GM21447 (cell line): ENCODE data around the gene ELF1.
"Not testable (repeated sequence)": the region's sequence is repeated elsewhere in the genome, so short reads cannot be mapped to it uniquely, and the experiment has no call there.

Source experiments
- ATAC-seq: cut with Tn5 transposase; IDR thresholded peaks from one replicate; pipeline ENCODE4 v1.9.1; 2021; ENCODE audit not compliant: unreplicated experiment

ELF1 gene

DNA sequence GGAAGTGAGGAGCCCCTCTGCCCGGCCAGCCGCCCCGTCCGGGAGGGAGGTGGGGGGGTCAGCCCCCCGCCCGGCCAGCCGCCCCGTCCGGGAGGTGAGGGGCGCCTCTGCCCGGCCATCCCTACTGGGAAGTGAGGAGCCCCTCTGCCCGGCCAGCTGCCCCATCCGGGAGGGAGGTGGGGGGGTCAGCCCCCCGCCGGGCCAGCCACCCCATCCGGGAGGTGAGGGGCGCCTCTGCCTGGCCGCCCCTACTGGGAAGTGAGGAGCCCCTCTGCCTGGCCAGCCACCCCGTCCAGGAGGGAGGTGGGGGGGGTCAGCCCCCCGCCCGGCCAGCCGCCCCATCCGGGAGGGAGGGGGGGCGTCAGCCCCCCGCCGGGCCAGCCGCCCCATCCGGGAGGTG, 118.5 kb downstream of the ELF1 start:
- ATAC-seq = not testable (repeated sequence)

GRCh38 chr13:40897053-40897452, 122.1 kb downstream of the ELF1 start:
- ATAC-seq = no peak

- no peak for ATAC-seq
Measured at GRCh38 chr13:40895227-40896184, 123.6 kb downstream of the ELF1 start.

GRCh38 chr13:40893573-40893972, 125.5 kb downstream of the ELF1 start:
- not testable (repeated sequence) for ATAC-seq

- ATAC-seq = no peak
Measured at GRCh38 chr13:40886017-40886416, 133.1 kb downstream of the ELF1 start.

DNA sequence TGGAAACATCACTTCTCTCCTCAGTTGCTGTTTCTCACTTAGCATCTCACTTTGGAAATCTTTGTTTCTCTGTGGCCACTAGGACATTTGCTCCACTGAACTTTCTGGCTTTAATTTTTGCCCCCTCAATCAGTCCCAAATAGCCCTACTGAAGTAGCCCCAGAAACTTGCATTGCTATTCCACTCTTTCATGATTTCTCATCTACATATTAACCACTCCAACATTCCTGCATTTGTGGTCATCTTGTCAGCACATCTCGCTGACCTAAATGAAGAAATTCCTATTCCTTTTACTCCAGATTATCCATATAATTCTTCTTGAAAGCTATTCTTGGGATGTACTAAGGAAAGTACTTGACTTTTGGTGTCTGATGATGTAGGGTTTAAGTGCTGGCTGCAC, 134.9 kb downstream of the ELF1 start:
- ATAC-seq = not testable (repeated sequence)
